Sciatic nerve (tissue), 2 donors: ENCODE results near the gene MPIG6B. TPM values are rescaled to one million over a fixed set of nuclear protein-coding genes. Genes with fewer than 3 reads are reported as not detected.
A peak's percentile ranks its signal among the peaks of the same experiment; 100 is the strongest.

Experiments
- ATAC-seq: fragments of 200-7000 bp; cut with Tn5 transposase; one replicate; pipeline ENCODE4 v1.9.1; 2020; ENCODE audit warnings: mild to moderate bottlenecking, moderate library complexity
- DNase-seq: peaks from one replicate; pipeline ENCODE4 v3.0.0-alpha.2; 2020; ENCODE audit warnings: low spot score
- intact Hi-C: fragments of 100-400 bp; cut with DNase I; formaldehyde crosslinking; loops from one replicate; pipeline ENCODE4 v1.14.2; 2022
- total RNA-seq: library from RNA; stranded (reverse); fragmentation: NEBNext Ultra II Directional; extraction: Animal tissue kit (Norgen Biotek cat#: 25700); gene quantifications from one replicate; pipeline ENCODE4 v1.2.1, GENCODE V29; 2021
- donor health status: DM: no; HTN: no; CAD: no.
- donor health status: DM: no; HTN: no; CAD: no.

MPIG6B gene, protein sequence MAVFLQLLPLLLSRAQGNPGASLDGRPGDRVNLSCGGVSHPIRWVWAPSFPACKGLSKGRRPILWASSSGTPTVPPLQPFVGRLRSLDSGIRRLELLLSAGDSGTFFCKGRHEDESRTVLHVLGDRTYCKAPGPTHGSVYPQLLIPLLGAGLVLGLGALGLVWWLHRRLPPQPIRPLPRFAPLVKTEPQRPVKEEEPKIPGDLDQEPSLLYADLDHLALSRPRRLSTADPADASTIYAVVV
- 0.62 TPM for total RNA-seq

DNA sequence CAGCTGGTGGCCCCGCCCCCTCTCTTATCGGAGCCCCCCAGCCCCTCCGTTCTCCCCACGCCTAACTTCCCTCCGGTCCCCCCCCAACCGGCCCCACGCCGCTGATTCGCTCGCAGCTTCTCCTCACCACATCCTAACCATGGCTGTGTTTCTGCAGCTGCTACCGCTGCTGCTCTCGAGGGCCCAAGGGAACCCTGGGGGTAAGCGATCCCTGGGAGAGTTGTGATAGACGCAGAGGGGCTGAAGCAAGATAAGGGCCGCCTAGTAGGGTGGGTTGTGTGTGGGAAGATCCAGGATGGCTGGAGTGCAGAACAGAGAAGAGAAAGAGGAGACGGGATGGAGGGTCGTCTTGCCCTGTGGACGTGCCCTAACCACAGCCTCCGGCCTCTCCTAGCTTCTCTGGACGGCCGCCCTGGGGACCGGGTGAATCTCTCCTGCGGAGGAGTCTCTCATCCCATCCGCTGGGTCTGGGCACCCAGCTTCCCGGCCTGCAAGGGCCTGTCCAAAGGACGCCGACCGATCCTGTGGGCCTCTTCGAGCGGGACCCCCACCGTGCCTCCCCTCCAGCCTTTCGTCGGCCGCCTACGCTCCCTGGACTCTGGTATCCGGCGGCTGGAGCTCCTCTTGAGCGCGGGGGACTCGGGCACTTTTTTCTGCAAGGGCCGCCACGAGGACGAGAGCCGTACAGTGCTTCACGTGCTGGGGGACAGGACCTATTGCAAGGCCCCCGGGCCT is at the start of gene MPIG6B:
MPIG6B (plus strand) TSS at position 129 of the 735 bp plus-strand sequence; CDS start at position 140, 11 bp downstream.
- intact Hi-C loops: loop anchor here (10.0 kb wide), 1 partner anchor 111 kb away; no protein-coding TSS in a partner anchor
- DNase-seq (no peak), ATAC-seq (no peak)

DNA sequence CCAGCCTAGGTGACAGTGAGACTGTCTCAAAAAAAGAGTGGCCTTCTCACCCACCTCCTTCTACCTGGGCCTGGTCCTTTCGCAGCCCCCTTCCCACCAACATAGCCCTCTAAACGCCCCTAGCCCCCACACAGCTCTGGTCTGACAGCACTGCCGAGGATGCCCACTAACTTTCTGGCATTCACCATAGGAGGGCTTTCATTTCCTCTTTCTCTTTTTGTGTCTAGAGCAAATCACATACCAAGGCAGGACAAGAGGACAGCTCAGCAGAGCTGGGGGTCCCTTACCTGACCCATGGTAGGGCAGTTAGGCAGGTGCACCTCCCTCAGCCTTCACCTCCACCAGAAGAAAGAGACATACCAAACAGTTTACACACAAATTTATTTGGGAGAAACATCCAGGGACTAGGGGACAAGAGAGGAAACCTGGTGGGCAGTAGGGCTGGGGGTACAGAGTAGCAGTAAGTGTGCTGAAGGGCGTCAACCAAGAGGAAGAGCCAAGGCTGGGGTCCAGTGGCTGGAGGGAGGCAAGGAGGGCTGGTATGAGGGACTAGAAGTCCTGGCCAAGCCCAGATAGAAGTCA is 46.8 kb upstream of the MPIG6B start:
- DNase-seq: no peak
- intact Hi-C loops: no loop called here
- no peak for ATAC-seq

DNA sequence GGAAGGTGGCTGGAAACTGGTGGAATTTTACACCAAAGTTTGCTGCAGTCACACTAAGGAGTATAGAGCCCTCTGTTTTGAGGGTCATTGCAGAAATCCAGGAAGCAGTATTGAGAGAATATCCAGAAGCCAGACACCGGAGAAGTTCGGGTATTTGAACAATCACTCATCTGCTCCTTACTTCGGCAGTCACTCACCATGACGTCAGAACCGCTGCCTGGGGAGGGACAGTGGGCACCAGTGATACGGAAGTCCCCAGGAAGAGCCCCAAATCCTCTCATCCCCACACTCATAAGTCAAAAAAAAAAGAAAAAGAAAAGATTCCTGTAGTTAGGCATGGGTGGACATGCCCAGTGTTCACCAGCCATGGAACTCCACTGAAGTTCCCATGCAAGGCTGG is 46.3 kb upstream of the MPIG6B start:
- intact Hi-C loops: no loop called here
- DNase-seq (no peak), ATAC-seq (no peak)

DNA sequence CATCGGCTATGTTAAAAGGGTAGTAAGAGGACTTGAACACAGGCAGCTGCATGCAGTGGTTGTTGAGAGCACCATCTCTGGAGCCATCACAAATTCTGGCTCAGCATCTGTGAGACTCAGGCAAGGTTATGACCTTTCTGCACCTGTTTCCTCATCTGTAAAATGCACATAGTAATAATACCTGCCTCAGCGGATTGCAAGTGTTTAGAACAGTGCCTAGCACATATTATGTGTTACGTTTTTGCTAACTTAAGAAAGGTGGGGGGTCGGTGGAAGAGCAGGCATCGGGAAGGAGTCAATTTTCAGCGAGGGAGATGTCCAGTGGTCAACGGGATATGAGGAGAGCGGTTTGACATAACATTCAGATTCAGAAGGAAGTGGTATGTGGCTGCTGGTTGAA is 45.2 kb upstream of the MPIG6B start:
- ATAC-seq: no peak
- no peak for DNase-seq
- intact Hi-C loops: no loop called here

DNA sequence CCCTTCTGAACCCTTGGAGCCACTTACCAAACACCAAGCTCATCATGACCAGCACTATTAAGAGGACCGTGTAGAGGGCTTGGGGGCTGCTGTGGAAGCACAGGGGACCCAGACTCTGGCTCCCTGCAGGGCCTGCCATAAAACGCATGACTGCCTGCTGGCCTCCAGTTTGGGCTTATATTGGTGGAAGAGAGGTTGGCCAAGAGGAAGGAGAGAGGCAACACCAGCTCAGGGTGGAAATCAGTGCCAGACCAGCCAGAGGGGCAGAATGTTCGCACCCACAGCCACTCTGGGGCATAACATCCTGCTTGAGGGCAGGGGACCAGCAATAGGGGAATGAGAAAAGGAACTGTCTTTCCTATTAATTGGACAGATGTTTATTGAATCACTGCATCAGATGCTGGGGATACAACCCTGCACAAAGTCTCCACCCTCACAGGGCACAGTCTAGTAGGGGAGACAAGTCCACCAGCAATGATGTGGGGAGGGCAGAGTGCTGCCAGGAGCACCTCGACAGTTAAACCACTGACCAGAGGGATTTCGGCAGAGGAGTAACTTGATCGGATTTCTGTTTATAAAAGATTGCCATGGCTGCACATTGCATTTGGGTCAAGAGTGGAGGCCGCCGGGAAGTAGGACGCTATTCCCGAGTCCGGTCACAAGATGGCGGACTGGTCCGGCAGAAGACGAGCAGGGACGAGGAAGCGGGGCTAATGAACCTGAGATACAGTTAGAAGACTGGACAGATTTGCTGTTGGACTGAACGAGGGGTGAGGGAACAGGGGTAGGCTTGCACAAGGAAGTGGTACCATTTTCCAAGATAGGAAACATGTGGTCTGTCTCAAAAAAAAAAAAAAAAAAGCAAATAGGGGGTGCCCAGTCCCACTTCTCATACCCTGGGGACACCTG is 42.7 kb upstream of the MPIG6B start, which contains the start of gene LY6G5C:
LY6G5C (minus strand) TSS at position 842 of the 909 bp plus-strand sequence; CDS start at position 148, 694 bp downstream.
- DNase-seq (peak; percentile 90), ATAC-seq (peak; percentile 84)
- intact Hi-C loops: loop anchor here (10.0 kb wide), 1 partner anchor 154 kb away; no protein-coding TSS in a partner anchor

DNA sequence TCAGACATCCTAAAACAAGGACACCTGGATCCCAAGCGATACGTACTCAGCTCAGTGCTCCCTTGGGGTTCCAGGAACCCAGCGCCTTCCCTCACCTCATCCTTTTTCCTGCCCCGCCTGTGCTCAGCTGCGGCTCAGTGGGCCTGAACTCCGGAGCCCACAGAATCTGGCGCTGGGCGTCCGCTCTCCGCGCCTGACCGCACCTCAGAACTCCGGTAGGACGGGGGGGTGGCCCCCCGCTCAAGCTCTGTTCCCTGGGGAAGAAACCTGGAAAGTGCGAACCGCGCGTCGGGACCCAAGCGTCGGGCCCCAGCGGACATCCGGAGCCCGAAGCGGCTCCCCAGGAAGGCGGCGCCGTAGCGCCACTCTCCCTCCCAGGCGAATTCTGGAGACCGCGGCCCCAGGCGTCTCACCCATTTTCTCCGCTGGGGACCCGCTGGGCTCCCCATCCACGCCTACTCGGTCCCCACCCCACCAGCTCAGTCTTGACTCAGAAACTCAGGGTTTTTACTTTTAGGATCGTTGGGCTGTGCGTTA is 42.0 kb upstream of the MPIG6B start:
- ATAC-seq (peak; percentile 48), DNase-seq (no peak)

DNA sequence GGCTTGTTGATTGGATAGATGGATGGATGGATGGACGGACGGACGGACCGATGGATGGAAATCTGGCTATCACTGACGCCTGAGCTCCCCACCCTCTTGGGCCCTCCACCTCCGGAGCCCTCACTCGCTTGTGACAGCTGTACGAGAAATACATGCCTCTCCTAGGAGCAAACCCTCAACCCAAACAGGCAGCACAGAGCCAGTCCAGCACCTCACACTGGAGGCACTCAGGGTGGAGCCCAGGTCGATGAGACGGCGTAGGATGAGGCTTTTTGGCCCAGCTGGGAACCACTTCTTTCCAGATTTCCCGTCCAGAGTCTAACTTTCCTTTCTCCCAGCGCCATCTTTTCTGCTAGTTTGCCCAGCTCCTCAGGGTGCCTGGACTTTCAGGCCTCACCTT is 39.6 kb upstream of the MPIG6B start:
- ATAC-seq: peak; percentile 18
- intact Hi-C loops: loop anchor here (10.0 kb wide), 1 partner anchor 151 kb away; no protein-coding TSS in a partner anchor
- DNase-seq: no peak

More for the DNA sequence above, 42.0 kb upstream of the MPIG6B start:
- intact Hi-C loops: loop anchor here (10.0 kb wide), 1 partner anchor 154 kb away; no protein-coding TSS in a partner anchor

DNA sequence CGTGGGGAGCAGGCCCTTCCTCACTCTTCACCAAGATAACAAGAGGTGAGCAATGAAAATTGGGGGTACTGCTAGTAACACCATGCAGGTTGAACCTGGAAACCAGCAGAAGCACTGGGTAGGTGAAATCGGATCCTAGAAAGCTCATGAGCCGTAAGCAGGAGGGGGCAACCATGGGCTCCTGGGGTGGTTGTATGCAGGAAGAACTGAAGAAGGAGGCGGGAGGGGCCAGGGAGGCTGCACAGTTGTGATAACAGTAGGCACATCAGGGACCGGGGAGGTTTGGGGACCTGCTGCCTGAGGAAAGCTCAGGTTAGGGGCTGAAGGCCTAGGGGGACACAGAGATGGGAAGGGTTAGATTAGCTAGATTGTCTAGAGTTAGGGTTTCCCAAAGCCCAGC is 36.7 kb upstream of the MPIG6B start:
- DNase-seq (no peak), ATAC-seq (no peak)
- intact Hi-C loops: loop anchor here (10.0 kb wide), 1 partner anchor 148 kb away; no protein-coding TSS in a partner anchor

DNA sequence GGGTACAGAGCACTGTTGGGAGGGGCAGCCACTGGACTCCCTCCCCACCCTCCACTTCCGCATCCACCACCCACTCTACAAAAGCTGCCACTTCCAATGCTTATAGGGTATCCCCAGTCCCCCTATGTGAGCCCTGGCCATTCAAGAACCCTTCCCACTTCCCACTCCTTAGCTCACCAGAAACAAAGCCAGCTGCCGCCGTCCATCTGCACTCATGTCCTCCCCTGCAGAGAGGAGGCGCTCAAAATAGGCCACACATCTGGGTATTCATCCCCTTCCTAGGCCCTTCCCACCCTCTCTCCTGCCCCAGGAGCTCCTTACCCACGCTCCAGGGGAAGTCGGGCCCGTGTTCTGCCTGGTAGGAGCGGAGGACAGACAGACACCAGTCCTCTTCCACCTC is 35.9 kb upstream of the MPIG6B start:
- no peak for DNase-seq
- intact Hi-C loops: loop anchor here (10.0 kb wide), 1 partner anchor 147 kb away; no protein-coding TSS in a partner anchor
- no peak for ATAC-seq

DNA sequence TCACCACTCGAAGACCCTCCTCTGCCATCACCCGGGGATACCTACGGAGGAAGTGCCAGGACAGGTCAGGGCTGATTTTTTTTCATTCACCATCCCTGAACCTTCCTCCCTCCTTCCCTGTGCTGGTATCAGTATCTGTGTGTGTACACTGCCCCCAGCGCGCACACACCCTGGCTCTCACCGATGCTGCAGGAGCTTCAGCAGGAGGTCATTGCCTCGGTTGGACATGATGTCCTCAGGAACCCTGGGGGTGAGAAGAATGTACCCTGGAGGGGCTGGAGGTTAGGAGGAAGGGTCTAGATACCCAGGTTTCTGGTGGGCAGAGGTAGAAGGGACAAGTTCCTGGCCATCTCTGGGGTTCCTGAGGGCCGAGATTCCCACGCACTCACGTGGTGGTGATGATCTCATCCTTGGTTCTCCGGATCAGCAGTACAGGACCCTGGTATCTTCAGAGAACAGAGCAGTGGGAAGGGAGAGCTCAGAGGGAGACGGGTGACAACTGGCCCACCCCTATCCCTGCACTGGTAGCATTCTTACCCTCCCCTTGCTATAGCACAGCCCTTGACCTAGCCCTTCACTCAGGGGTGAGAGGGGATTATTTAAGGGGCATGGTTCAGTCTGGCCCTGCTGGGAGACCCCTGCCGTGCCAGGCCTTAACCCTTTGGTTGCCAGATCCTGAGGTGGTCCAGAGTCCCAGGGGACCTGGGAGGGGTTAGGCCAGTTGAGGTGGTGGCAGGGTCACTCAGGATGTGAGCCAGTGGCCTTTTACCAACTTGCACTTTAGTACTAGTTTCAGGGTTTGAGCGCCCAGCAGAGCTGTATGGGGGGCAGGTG is 35.1 kb upstream of the MPIG6B start:
- DNase-seq (no peak), ATAC-seq (no peak)
- intact Hi-C loops: loop anchor here (10.0 kb wide), 1 partner anchor 147 kb away; no protein-coding TSS in a partner anchor

DNA sequence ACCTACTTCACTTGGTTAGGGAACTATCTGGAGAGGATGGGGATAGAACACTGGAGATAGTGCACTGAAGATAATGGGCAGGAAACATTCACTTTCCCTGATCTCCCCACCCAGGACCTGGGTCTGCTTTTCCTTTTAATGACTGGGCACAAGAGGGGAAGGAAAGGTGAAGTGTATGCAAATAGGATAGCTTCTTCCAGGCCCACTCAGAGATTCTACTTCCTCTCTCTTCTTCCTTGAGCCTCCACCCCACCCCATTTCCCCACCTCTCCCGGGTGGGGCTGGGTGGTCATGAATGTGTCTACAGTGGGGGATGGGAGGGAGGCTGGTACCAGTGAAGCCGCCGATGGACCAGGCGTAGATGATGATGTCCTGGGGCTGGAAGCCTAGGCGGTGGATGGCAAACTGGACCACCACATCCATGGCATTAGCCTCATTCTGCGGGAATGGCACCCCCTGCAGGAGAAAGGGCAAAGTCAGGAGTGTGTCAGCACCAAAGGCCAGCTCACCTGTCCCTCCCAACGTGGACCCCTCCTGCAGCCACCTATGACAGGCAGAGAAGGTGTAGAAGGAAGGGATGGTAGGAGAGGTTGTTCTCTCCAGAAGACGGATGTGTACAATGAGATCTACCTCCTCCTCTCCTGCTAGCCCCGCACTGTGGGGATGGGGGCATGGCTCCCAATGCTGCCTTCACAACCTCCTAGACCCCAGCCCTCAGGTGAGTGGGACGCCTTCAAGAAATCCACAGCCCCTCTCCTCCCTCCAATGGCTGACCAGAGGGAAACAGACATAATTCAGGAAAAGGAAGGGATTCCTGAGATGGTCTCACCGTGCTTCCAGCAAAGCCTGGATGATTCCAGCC is 33.7 kb upstream of the MPIG6B start:
- no peak for DNase-seq
- intact Hi-C loops: loop anchor here (10.0 kb wide), 1 partner anchor 145 kb away; no protein-coding TSS in a partner anchor
- ATAC-seq: no peak

DNA sequence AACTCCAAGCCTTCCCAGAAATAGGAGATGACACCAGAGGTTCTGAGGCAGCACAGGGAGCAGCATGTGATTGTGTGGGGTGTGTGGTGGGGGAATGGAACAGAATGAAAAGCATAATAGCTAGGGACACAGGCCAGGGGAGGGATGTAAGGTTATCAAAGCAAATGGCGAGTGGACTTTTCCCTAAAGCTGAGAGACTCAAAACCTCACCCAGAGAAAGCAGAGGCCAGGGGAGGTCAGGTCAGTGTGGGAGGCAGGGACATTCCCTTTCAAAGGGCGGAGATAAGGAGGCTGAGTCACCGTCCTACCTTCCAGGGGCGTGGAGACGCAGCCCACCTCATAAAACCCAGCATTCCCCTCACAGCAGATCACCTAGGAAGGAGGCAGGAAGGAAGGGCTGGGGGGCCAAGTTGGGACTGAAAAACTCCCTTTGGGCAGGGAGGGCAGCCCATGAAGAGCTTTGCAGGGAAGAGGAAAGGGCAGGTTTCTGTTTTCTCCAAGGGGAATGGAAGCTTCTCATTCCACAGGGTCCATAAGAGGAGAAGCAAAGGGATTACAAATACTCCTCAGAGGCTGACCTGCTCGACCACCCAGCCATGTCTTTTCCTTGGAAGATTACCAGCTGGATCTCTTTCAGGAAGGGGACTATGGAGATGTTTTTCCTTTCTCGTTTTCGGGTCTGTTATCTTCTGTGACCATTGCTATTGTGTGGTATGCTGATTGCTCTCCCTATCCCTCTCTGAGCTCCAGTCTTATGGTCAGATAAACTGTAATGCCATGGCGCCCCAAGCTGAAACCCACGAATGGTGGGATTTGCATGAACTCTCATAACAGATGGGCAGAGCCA is 32.7 kb upstream of the MPIG6B start:
- ATAC-seq (no peak), DNase-seq (no peak)
- intact Hi-C loops: no loop called here

DNA sequence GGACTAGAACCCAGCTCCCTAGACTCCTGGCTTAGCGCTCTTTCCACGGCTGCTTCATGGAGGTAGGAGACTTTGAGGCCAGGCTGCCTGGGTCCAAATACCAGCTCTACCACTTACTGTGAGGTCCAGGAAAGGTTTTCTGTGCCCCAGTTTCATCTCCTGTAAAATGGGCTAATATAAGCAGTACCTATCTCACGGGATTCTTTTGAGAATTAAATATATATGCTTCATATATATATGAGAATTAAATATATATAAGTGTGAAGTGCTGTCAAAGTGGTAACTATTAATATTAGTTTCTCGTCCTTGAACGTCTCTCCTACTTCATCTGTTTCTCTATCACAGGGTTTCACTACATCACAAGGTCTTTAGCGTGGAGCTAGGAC is 32.1 kb upstream of the MPIG6B start:
- DNase-seq (no peak), ATAC-seq (no peak)
- intact Hi-C loops: no loop called here

DNA sequence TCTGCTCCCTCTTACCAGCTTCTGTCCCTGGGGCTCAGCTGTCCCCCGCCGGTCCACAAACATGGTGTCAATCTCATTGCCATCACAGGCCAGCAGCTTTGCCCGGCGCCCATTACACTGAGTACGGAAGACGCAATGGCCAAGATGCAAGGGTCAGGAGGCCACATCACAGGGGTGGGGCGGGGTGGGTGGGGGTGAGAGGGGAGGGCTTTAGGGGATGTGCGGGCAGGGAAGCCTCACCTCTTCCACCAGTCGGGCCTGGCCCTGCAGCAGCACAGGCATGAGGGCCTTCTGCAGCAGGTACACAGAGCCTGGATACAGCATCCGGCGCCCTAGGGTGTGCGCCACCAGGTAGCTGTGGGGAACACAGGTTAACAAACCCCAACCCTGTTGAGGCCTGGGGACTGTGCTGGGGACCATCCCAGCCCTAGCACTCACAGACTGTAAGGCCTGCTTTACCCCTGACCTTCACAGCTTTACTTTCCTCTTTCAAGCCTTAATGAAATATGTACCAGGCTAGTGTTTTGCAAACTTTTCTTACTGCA is 31.5 kb upstream of the MPIG6B start:
- intact Hi-C loops: no loop called here
- no peak for ATAC-seq
- no peak for DNase-seq

DNA sequence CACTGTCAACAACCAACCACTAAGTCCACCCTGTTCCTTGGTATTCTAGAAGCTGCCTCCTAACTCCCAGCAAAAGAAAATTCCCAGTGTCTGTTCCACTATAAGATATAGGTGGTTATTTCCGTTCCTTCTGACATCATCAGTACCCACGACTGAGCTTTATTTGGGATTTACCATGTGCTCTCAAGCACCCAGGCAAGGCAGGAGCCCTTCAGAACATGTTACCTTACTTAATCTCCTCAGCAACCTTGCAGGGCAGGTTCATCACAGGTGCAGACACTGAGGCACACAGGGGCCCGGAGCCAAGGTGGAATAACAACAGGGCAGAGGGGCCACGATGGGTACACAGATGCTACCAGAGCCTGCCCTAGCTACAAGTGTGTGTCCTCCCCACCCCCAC is 30.8 kb upstream of the MPIG6B start:
- ATAC-seq (no peak), DNase-seq (no peak)
- intact Hi-C loops: no loop called here

DNA sequence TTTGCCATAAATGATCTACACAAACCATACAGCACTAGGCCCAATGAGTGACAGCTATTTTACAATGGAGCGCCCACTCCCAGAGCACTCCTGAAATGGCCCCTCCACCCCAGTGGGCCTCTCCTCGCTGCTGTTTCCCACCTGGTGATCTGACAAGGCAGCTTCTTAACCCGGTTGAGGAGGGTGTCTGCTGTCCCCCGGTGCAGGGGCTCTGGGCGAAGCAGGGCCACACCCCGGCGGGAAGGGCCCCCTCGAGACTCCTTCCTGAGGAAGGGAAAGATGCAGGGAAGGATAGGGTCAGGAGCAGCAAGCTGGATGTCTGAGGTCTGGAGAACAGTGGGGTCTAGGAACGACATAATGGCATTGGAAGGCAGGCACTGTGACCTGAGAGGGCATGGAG is 30.3 kb upstream of the MPIG6B start:
- intact Hi-C loops: no loop called here
- ATAC-seq (no peak), DNase-seq (no peak)
